PC-3 (cell line): Measurements from ENCODE around the gene PPP2R3A. TPM values are rescaled to one million over a fixed set of nuclear protein-coding genes. Genes with fewer than 3 reads are reported as not detected.
A peak's percentile ranks its signal among the peaks of the same experiment; 100 is the strongest.

Source experiments
- ATAC-seq: fragments of 200-7000 bp; cut with Tn5 transposase; 2 replicates; pipeline ENCODE4 v1.9.1; 2020; ENCODE audit warnings: mild to moderate bottlenecking, moderate library complexity
- BruUV-seq: library from RNA; stranded (reverse); fragments of 400-500 nt; replicated peaks from 2 replicates; lab custom pipeline; 2021; lab: Mats Ljungman, UMichigan
- CTCF ChIA-PET: fragments of 300-600 bp; sonication (Branson Sonifier 250); formaldehyde crosslinking; loops from one replicate; lab custom pipeline; 2022; ENCODE audit warnings: antibody characterized with exemption; lab: Charles Lee
- POLR2A ChIA-PET: fragments of 300-600 bp; sonication (Branson Sonifier 250); formaldehyde crosslinking; loops from one replicate; lab custom pipeline; 2022; ENCODE audit warnings: antibody characterized with exemption; ENCODE audit not compliant: unreplicated experiment; lab: Charles Lee
- DNase-seq: peaks from one replicate; pipeline ENCODE4 v3.0.0-alpha.2; 2015
- H2AFZ ChIP-seq: fragments of 300-600 bp; sonication (generic); 2 replicates; pipeline ENCODE4 v1.6.0; 2016; ENCODE audit warnings: antibody characterized with exemption, low read length
- H3F3A ChIP-seq: fragments of 300-600 bp; sonication (generic); one replicate; pipeline ENCODE4 v1.6.0; 2017; ENCODE audit warnings: antibody characterized with exemption, low read length, control low read depth, mild to moderate bottlenecking; ENCODE audit not compliant: unreplicated experiment
- H3K27ac ChIP-seq: fragments of 300-600 bp; sonication (generic); 2 replicates; pipeline ENCODE4 v1.5.1; 2016; ENCODE audit warnings: mild to moderate bottlenecking, low read length
- H3K27me3 ChIP-seq: fragments of 300-600 bp; sonication (generic); 2 replicates; pipeline ENCODE4 v1.6.1; 2016; ENCODE audit warnings: low read length, mixed read lengths
- H3K36me3 ChIP-seq: fragments of 300-600 bp; sonication (generic); 2 replicates; pipeline ENCODE4 v1.6.1; 2016; ENCODE audit warnings: low read depth, mixed run types, low read length, mixed read lengths
- H3K4me1 ChIP-seq: fragments of 300-600 bp; sonication (generic); 2 replicates; pipeline ENCODE4 v1.5.1; 2016; ENCODE audit warnings: low read length; ENCODE audit not compliant: insufficient read depth
- H3K4me2 ChIP-seq: fragments of 300-600 bp; sonication (generic); 2 replicates; pipeline ENCODE4 v1.6.0; 2016; ENCODE audit warnings: low read length
- H3K4me3 ChIP-seq: fragments of 300-600 bp; sonication (generic); 2 replicates; pipeline ENCODE4 v1.5.1; 2016; ENCODE audit warnings: mild to moderate bottlenecking, low read length, mixed read lengths
- H3K79me2 ChIP-seq: fragments of 300-600 bp; sonication (generic); 2 replicates; pipeline ENCODE4 v1.6.1; 2017; ENCODE audit warnings: low read length, mixed read lengths
- H3K9ac ChIP-seq: fragments of 300-600 bp; sonication (generic); 2 replicates; pipeline ENCODE4 v1.6.0; 2016; ENCODE audit warnings: mild to moderate bottlenecking, low read length
- H3K9me2 ChIP-seq: fragments of 300-600 bp; sonication (generic); replicated peaks from 2 replicates; pipeline ENCODE4 v1.6.1; 2016; ENCODE audit warnings: mixed run types, low read length, mixed read lengths
- H3K9me3 ChIP-seq: fragments of 300-600 bp; sonication (generic); 2 replicates; pipeline ENCODE4 v1.6.1; 2016; ENCODE audit warnings: low read length, mixed read lengths
- H4K20me1 ChIP-seq: fragments of 300-600 bp; sonication (generic); 2 replicates; pipeline ENCODE4 v1.6.1; 2016; ENCODE audit warnings: low read length, mixed read lengths
- CTCF ChIP-seq: fragments of 300-600 bp; sonication (generic); conservative IDR thresholded peaks from 2 replicates; pipeline ENCODE4 v1.5.1; 2017; ENCODE audit warnings: antibody characterized with exemption, low read depth, mild to moderate bottlenecking, low read length
- EZH2 ChIP-seq: fragments of 300-600 bp; sonication (generic); IDR thresholded peaks from one replicate; pipeline ENCODE4 v1.6.1; 2017; ENCODE audit warnings: antibody characterized with exemption, mild to moderate bottlenecking, low read length; ENCODE audit not compliant: unreplicated experiment
- EZH2phosphoT487 ChIP-seq: fragments of 300-600 bp; sonication (generic); IDR thresholded peaks from 2 replicates; pipeline ENCODE4 v1.6.1; 2018; ENCODE audit warnings: mild to moderate bottlenecking, antibody characterized with exemption, low read length, borderline replicate concordance
- intact Hi-C: fragments of 100-400 bp; cut with micrococcal nuclease; formaldehyde crosslinking; loops from 2 replicates; pipeline ENCODE4 v1.9.0; 2023
- total RNA-seq: library from RNA; depleted of rRNA; stranded (reverse); fragments of >200 nt; gene quantifications from 2 replicates; pipeline ENCODE4 v1.2.3, GENCODE V29; 2014

Gene PPP2R3A
- total RNA-seq, 1 experiment from 2014 or later: 12.3 TPM

DNA sequence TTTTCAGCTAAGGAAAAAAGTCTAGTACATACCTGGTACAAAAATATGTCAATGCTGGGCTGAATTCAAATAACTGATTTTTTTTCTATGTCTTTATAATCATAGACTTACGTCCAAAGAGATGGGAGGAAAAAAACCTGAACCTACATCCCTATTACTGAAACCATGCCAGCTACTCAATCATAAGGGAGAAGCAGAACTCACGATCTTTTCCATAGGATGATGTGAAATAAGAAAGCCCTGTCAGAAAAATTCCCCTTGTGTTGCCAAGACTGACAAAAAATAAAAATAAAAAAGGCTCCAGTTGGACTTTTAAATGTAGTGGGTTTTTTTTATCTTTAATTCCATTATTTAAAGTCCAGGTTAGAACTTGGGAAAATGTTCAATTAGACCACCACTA lies 227.3 kb downstream of the PPP2R3A start:
- Histone ChIP-seq H4K20me1 (peaks cover 69% of the 10 kb centered on the region), H2AFZ (no peak overlapping the region), H3K79me2 (peaks cover 82% of the 10 kb centered on the region), H3K4me2 (peak overlapping the region; percentile 86), H3F3A (no peaks in the 10 kb centered on the region), H3K4me1 (peaks cover 13% of the 10 kb centered on the region), H3K27me3 (no peaks in the 10 kb centered on the region), H3K9me2 (no peaks in the 10 kb centered on the region), H3K4me3 (peak overlapping the region; percentile 100), H3K36me3 (no peaks in the 10 kb centered on the region), H3K9me3 (no peaks in the 10 kb centered on the region), H3K9ac (peak overlapping the region; percentile 98; the same call in 1 of the 2 replicates), H3K27ac (no peak overlapping the region)
- DNase-seq (peak; percentile 8), ATAC-seq (no peak)
- intact Hi-C loops: loop anchor here (2.0 kb wide), 1 partner anchor 50 kb away; no protein-coding TSS in a partner anchor
- BruUV-seq: no TSS peak
- ChIA-PET CTCF (interaction anchor here (0.8 kb wide), 1 partner anchor 560 kb away, joined by 3 read pairs; the partner anchor contains the start of gene STAG1), POLR2A (interaction anchor here (0.6 kb wide), 1 partner anchor 593 kb away, joined by 5 read pairs; no protein-coding TSS in a partner anchor)
- TF ChIP-seq EZH2 (no peak), EZH2phosphoT487 (no peak), CTCF (no peak)

- H3K27ac ChIP-seq: no peak overlapping the region
- H3K9me2 ChIP-seq: no peaks in the 10 kb centered on the region
- ChIA-PET CTCF (interaction anchor here (0.8 kb wide), 1 partner anchor 559 kb away, joined by 3 read pairs; the partner anchor contains the start of gene STAG1), POLR2A (interaction anchor here (0.6 to 0.9 kb wide), 2 partner anchors 43 to 594 kb away, joined by 5 to 8 read pairs; no protein-coding TSS in a partner anchor)
- intact Hi-C loops: loop anchor here (2.0 kb wide), 1 partner anchor 51 kb away; no protein-coding TSS in a partner anchor
- H3K4me1 ChIP-seq: peaks cover 18% of the 10 kb centered on the region
- H2AFZ ChIP-seq: no peak overlapping the region
- H3K4me3 ChIP-seq: peak overlapping the region; percentile 100
- H3F3A ChIP-seq: no peaks in the 10 kb centered on the region
- no TSS peak for BruUV-seq
- H3K9ac ChIP-seq: peak overlapping the region; percentile 98
- no peak for TF ChIP-seq CTCF
- no peak for TF ChIP-seq EZH2phosphoT487
- no peak for TF ChIP-seq EZH2
- peak; percentile 22 for DNase-seq
- no peak for ATAC-seq
- H3K9me3 ChIP-seq: no peaks in the 10 kb centered on the region
- no peaks in the 10 kb centered on the region for H3K27me3 ChIP-seq
- H3K79me2 ChIP-seq: peaks cover 76% of the 10 kb centered on the region
- peak overlapping the region; percentile 86 for H3K4me2 ChIP-seq
- peaks cover 63% of the 10 kb centered on the region for H4K20me1 ChIP-seq
- no peaks in the 10 kb centered on the region for H3K36me3 ChIP-seq
These were observed 227.9 kb downstream of the PPP2R3A start for GRCh38 chr3:136193278-136194054.
